Bronchial epithelial cell (primary cell): ENCODE data around the gene CDH13. TPM values are rescaled to one million over a fixed set of nuclear protein-coding genes. Genes with fewer than 3 reads are reported as not detected.

Source experiments
- DNase-seq: peaks from one replicate; pipeline ENCODE4 v3.0.0-alpha.2; 2010; ENCODE audit warnings: low read depth
- FAIRE-seq: peaks from 2 replicates; lab custom pipeline; 2011; peaks lifted over from hg19 to GRCh38; lab: Jason Lieb, UNC
- H3K27me3 ChIP-seq: 2 replicates; pipeline ENCODE4 v1.5.1; 2011; ENCODE audit warnings: low read length; ENCODE audit not compliant: control insufficient read depth, insufficient read depth
- H3K36me3 ChIP-seq: 2 replicates; pipeline ENCODE4 v1.5.1; 2011; ENCODE audit warnings: low read length; ENCODE audit not compliant: control insufficient read depth, insufficient read depth
- H3K4me3 ChIP-seq: 2 replicates; pipeline ENCODE4 v1.5.1; 2011; ENCODE audit warnings: mild to moderate bottlenecking, low read depth, low read length, control low read depth
- CTCF ChIP-seq: IDR thresholded peaks from 2 replicates; pipeline ENCODE4 v1.5.1; 2011; ENCODE audit warnings: mild to moderate bottlenecking, moderate library complexity, low read length, control low read depth, inconsistent platforms; ENCODE audit not compliant: insufficient read depth, severe bottlenecking
- total RNA-seq: library from RNA; depleted of rRNA; stranded (reverse); fragments of >200 nt; gene quantifications from 2 replicates; pipeline ENCODE4 v1.2.1, GENCODE V29; 2014

Gene CDH13
- total RNA-seq, 1 donor from 2014 or later, result 31.3 TPM

GRCh38 chr16:82638095-82638798, 11.5 kb downstream of the CDH13 start:
- no peaks in the 10 kb centered on the region for H3K36me3 ChIP-seq
- no peak overlapping the region for H3K4me3 ChIP-seq
- no peaks in the 10 kb centered on the region for H3K27me3 ChIP-seq
- DNase-seq (peak; percentile 81), FAIRE-seq (no peak)
- no peak for TF ChIP-seq CTCF

- no peaks in the 10 kb centered on the region for H3K27me3 ChIP-seq
- H3K4me3 ChIP-seq, result no peak overlapping the region
- no peak for TF ChIP-seq CTCF
- DNase-seq, result peak; percentile 58
- FAIRE-seq, result no peak
- H3K36me3 ChIP-seq, result no peaks in the 10 kb centered on the region
Observed at GRCh38 chr16:82639263-82639662, 12.5 kb downstream of the CDH13 start.

- DNase-seq (peak; percentile 56), FAIRE-seq (no peak)
- peak; percentile 87 for TF ChIP-seq CTCF
- Histone ChIP-seq H3K27me3 (no peaks in the 10 kb centered on the region), H3K4me3 (no peak overlapping the region), H3K36me3 (no peaks in the 10 kb centered on the region)
Observed at GRCh38 chr16:82639666-82640336, 13.0 kb downstream of the CDH13 start.

GRCh38 chr16:82641336-82641984, 14.7 kb downstream of the CDH13 start:
- FAIRE-seq, result no peak

GRCh38 chr16:82643136-82643535, 16.4 kb downstream of the CDH13 start:
- FAIRE-seq, result no peak
- Histone ChIP-seq H3K4me3 (no peak overlapping the region), H3K27me3 (no peaks in the 10 kb centered on the region), H3K36me3 (no peaks in the 10 kb centered on the region)
- DNase-seq, result no peak
- no peak for TF ChIP-seq CTCF

More at GRCh38 chr16:82641336-82641984, 14.7 kb downstream of the CDH13 start:
- no peaks in the 10 kb centered on the region for H3K27me3 ChIP-seq
- DNase-seq, result peak; percentile 34
- H3K36me3 ChIP-seq, result no peaks in the 10 kb centered on the region
- peak; percentile 21 for TF ChIP-seq CTCF
- H3K4me3 ChIP-seq, result no peak overlapping the region
